Islet of Langerhans (tissue), 1 donor: Measurements from ENCODE around the gene OTOG.
"Not testable (repeated sequence)": the region's sequence is repeated elsewhere in the genome, so short reads cannot be mapped to it uniquely, and the experiment has no call there.

Experiments
- FAIRE-seq: peaks from one replicate; lab custom pipeline; 2011; peaks lifted over from hg19 to GRCh38; lab: Jason Lieb, UNC

OTOG gene

DNA sequence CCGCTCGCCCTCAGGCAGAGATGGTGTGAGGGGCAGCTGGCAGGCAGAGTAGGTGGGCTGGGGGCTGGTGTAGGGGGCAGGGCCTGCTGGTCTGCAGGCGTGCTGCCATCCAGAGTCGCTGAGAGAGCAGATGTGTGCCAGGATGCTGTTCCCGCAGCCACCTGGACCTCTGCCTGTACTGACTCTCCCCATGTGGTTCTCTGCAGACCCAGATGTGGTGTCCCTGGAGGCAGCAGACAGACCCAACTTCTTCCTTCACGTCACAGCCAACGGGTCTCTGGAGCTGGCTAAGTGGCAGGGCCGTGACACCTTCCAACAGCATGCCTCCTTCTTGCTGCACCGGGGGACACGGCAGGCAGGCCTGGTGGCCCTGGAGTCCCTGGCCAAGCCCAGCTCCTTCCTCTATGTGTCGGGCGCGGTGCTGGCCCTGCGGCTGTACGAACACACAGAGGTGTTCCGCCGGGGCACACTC lies 58.6 kb downstream of the OTOG start:
- no peak for FAIRE-seq

- FAIRE-seq = no peak
Measured at GRCh38 chr11:17606233-17607082, 59.4 kb downstream of the OTOG start.

- no peak for FAIRE-seq
Measured at GRCh38 chr11:17607083-17607429, 60.0 kb downstream of the OTOG start.

DNA sequence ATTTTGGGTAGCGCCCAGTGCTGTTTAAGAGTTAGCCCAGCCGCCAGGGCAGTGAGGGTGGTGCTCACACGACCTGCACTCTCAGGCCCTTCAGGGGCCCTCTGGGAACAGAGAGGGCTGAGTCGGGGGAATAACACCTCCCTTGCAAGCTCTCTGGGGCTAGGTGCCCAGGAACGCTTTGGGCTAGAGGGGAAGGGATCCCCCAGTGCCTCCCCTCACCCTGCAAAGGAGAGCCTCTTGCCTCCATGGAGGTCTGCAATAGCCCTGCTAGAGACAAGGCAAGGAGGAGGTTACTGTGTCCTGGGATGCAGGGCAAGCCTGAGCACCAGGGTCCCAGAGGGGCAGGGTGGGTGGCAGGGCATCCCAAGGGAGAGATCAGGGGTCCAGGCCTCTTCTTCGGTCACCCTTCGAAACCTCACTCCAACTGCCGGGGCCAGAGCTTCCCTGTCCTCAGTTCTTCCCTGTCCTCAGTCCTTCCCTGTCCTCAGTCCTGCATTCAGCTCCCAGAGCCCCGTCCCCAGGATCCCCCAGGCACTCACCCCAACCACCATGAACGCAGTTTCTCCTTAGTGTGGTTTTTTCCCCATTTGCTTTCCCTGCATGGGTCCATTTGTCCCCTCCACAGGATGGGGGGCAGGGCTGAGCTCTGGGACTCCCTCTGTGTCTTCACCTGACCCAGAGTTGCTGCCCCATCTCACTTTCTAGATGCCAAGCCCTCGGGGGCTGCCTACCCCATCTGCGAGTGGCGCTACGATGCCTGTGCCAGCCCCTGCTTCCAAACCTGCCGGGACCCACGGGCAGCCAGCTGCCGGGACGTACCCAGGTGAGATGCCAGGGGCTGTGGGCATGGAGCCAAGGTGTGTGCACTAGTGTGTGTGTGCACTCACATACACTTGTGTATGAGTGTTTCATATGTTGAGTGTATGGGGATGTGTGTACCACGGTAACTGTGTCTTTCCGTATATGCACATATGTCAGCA lies 60.8 kb downstream of the OTOG start:
- FAIRE-seq = no peak

- FAIRE-seq = no peak
Measured at GRCh38 chr11:17608821-17609220, 61.8 kb downstream of the OTOG start.

- FAIRE-seq = no peak
Measured at GRCh38 chr11:17609291-17610084, 62.4 kb downstream of the OTOG start.

- no peak for FAIRE-seq
Measured at GRCh38 chr11:17610085-17610894, 63.2 kb downstream of the OTOG start.

- no peak for FAIRE-seq
Measured at GRCh38 chr11:17611049-17611448, 64.0 kb downstream of the OTOG start.

GRCh38 chr11:17611503-17612220 lies 64.6 kb downstream of the OTOG start:
- no peak for FAIRE-seq

DNA sequence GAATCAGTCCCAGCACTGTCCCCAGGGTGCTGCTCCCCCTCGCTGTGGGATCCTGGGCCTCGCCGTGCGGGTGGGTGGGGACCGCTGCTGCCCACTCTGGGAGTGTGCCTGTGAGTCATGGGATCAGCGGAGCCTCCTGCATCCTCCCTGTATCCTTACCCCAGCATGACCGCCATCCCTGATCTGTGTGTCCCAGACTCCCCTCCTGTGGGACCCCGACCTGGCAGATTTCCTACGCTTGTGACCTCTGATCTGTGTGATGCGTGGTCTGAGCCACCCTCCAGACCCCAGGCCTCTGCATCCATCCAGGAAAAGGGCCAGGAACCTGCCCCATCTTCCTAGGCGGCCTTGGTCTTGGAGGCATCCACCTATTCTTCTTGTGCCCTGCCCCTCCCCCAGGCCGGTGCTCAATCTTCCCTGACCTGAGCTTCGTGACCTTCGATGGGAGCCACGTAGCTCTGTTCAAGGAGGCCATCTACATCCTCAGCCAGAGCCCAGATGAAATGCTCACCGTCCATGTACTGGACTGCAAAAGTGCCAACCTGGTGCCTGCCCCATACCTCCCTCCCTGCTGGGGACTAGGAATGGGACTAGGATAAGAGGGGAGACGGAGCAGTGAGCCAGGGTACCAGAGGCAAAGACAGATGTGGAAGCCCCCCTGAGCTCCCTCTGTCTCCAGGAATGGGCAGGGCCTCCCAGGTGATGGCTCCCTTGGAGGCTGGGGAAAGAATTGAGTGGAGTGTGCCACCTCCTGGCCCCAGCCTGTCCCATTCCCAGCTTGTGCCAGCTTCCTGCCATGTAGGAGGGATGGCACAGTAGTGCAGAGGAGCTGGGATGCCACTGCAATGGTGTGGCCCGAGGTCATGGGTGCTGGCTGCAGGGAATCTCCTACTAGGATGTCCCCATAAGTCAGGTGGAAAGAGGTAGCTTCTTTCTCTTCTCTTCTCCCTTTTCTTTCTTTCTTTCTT lies 65.4 kb downstream of the OTOG start:
- no peak for FAIRE-seq

DNA sequence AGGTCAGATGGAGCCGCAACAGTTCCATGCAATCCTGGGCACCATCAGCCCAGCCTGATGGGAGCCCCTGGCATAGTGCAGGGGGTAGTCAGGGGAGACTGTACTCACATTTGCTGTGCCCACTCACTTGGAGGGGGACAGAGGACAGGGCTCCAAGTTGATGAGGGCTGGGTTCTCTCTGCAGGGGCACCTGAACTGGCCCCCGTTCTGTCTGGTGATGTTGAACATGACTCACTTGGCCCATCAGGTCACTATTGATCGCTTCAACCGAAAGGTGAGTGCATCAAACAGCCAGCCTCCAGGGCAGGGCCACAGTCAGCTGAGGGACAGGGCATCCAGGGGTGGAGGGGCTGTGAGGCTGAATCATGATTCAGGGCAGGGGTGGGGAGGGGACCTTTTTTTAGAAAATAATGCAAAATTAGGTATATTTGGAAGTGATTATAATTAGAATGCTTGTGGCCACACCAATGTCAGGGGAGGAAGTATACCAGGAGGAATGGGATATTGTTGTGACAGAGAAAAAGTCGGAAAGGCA lies 66.4 kb downstream of the OTOG start:
- FAIRE-seq = no peak

- FAIRE-seq = no peak
Measured at GRCh38 chr11:17613983-17614382, 66.9 kb downstream of the OTOG start.

DNA sequence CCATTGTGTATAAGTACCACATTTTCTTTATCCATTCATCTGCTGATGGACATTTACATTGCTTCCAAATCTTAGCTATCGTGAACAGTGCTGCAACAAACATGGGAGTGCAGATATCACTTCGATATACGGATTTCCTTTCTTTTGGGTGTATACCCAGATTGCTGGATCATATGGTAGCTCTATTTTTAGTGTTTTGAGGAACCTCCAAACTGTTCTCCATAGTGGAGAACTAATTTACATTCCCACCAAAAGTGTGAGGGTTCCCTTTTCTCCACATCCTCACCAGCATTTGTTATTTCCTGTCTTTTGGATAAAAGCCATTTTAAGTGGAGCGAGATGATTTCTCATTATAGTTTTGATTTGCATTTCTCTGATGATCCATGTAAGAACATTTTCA lies 75.7 kb downstream of the OTOG start:
- FAIRE-seq = not testable (repeated sequence)

DNA sequence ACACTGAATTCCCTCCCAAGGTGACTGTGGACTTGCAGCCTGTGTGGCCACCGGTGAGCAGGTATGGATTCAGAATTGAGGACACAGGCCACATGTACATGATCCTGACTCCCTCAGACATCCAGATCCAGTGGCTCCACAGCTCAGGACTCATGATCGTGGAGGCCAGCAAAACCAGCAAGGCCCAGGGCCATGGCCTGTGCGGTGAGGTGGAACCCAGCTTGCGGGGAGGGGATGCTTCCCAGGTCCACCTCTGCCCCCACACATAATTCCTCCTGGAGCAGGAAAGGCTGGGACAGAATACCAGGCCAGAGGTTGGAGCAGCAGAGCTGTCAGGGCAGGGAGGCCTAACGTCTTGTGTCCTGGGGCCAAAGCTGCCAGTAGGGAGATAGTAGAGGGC lies 82.1 kb downstream of the OTOG start:
- FAIRE-seq = no peak

- FAIRE-seq = no peak
Measured at GRCh38 chr11:17630936-17631335, 83.9 kb downstream of the OTOG start.

DNA sequence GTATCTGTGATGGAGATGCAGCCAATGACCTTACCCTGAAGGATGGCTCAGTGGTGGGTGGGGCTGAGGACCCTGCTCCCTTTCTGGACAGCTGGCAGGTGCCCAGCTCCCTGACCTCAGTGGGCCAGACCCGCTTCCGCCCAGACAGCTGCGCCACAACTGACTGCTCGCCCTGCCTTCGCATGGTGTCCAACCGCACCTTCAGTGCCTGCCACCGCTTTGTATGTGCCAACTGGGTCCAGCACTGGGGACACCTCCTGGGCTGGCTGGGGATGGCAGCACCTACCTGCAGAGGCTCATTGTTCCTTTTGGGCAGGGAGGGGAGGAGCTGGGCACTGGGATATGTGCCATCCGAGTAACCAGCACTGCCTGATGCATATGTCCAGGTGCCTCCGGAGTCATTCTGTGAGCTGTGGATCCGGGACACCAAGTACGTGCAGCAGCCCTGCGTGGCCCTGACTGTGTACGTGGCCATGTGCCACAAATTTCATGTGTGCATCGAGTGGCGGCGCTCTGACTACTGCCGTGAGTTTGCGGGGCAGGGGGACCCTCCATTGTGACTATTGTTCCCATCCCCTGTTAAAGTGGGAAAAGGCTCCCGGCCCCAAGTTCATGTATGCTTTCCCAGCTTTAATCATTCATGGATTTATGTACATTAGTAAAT lies 84.8 kb downstream of the OTOG start:
- no peak for FAIRE-seq

- no peak for FAIRE-seq
Measured at GRCh38 chr11:17633279-17633986, 86.4 kb downstream of the OTOG start.
